HK-2 (cell line): ENCODE measurements around the gene MED12L.
"Not testable (repeated sequence)": the region's sequence is repeated elsewhere in the genome, so short reads cannot be mapped to it uniquely, and the experiment has no call there.

ENCODE experiments used
- DNase-seq: peaks from one replicate; pipeline ENCODE4 v3.0.0-alpha.2; 2018; ENCODE audit not compliant: unreplicated experiment

Gene MED12L, protein sequence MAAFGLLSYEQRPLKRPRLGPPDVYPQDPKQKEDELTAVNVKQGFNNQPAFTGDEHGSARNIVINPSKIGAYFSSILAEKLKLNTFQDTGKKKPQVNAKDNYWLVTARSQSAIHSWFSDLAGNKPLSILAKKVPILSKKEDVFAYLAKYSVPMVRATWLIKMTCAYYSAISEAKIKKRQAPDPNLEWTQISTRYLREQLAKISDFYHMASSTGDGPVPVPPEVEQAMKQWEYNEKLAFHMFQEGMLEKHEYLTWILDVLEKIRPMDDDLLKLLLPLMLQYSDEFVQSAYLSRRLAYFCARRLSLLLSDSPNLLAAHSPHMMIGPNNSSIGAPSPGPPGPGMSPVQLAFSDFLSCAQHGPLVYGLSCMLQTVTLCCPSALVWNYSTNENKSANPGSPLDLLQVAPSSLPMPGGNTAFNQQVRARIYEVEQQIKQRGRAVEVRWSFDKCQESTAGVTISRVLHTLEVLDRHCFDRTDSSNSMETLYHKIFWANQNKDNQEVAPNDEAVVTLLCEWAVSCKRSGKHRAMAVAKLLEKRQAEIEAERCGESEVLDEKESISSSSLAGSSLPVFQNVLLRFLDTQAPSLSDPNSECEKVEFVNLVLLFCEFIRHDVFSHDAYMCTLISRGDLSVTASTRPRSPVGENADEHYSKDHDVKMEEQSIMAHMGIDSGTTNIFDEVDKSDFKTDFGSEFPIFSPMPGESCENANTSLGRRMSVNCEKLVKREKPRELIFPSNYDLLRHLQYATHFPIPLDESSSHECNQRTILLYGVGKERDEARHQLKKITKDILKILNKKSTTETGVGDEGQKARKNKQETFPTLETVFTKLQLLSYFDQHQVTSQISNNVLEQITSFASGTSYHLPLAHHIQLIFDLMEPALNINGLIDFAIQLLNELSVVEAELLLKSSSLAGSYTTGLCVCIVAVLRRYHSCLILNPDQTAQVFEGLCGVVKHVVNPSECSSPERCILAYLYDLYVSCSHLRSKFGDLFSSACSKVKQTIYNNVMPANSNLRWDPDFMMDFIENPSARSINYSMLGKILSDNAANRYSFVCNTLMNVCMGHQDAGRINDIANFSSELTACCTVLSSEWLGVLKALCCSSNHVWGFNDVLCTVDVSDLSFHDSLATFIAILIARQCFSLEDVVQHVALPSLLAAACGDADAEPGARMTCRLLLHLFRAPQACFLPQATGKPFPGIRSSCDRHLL (N-terminal part only)

DNA sequence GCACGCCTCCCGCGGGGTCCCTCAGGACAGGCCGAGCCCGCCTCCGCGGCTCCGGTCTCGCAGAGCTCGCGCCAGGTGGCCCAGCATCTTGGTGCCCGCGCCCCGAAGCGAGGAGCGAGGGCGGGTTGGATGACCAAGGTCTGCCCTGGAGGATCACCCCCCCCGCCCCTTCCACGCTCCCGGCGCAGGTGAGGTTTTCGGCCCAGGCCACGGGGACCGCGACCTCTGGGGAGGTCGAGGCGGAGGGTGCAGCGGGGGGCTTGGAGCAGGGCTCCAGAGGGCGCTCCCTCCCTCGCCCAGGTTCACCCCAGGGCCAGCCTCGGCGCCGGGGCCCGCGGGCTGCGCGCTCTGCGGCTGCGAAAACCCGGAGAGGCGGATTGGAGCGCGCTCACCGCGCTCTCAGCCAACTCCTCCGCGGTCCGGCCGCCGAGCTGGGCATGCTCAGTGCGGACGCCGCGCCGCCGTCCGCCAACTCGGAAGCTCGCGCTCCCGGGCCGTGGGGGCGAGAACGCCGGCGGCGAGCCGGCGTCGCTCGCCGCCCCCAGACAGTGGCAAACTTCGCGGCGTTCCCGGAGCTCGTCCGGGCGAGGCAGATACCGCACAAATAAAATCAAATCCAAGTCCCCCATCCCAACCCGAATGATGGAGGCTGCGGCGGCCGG is at the start of gene MED12L:
TSS of gene MED12L (plus strand) at position 438 of the 662 bp plus-strand sequence. CDS start 1,263 bp downstream, outside the sequence.
- peak; percentile 81 for DNase-seq

GRCh38 chr3:151037746-151038477 is 47.6 kb upstream of the MED12L start:
- peak; percentile 78 for DNase-seq

- no peak for DNase-seq
These were observed 40.8 kb upstream of the MED12L start for GRCh38 chr3:151044706-151045105.

GRCh38 chr3:151047636-151048035 is 37.8 kb upstream of the MED12L start:
- no peak for DNase-seq

DNA sequence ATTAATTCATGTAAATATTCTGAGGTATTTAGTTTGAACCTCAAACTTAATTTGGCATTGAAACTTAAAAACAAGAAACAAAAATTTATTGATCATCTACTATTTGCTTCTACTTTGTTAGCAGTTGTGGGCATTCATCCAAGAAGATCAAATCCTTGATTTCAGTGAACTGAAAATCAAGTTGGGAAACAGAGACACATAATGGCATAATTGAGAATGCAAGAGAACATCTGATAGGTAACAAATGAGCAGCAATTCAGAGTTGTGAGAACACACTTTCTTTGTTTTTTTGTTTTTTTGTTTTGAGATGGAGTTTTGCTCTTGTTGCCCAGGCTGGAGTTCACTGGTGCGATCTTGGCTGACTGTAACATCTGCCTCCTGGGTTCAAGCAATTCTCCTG is 33.9 kb upstream of the MED12L start:
- no peak for DNase-seq

- DNase-seq = no peak
These were observed 33.1 kb upstream of the MED12L start for GRCh38 chr3:151052346-151052745.

- no peak for DNase-seq
These were observed 32.7 kb upstream of the MED12L start for GRCh38 chr3:151052756-151053155.

DNA sequence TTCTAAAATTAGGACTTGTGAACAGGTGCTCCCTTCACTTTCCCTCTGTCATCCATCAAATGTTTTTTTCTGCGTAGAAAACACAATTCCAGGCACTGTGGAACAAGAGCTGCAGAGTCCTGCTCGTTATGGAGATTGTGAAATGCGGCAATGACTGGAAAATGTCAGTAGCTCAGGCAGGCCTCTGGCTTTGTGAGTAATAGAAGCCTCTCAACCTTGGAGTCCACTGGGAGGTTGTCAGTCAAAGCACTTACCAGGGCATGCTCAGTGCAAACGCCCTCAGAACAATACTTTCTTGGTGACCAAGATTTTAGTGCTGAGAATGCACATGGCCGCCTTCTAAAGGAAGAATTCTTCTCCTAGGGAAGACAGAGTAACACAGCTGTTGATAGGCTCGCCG is 26.7 kb upstream of the MED12L start:
- no peak for DNase-seq

DNA sequence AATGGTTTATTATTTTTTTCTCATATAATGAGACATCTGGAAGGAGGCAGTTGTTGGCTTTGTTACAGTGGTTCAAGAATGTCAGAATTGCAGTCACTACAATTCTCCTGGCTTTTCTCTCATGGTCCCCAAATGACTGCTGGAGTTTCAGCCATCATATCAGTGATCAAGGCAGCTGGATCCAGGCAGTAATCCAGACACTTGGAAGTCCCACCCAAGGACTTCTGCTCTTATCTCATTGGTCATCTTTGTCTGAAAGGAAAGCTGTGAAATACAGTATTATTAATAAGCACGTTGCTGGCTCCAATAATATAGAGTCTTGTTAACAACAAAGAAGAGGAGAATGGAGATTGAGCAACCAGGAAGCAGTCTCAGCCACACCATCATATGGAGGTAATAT is 22.9 kb upstream of the MED12L start:
- DNase-seq = no peak

DNA sequence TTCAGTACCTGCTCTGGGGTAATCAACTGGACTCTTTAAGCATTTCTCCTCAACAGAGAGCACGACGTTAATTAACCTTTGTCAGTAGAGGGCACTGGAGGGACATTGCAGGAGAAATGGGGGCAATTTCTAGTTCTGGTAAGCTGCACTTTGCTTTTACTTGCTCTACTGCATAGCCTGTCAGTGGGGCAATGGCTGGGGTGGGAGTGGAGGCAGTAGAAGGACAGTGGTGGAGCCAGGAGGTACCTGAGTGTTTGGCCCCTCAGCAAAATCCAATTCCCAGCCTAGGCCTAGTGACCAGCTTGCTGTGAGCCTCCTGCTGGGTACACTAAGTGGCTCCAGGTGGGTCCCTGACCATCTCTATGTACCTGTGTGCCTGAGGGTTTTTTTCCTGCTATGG is 18.3 kb upstream of the MED12L start:
- no peak for DNase-seq

DNA sequence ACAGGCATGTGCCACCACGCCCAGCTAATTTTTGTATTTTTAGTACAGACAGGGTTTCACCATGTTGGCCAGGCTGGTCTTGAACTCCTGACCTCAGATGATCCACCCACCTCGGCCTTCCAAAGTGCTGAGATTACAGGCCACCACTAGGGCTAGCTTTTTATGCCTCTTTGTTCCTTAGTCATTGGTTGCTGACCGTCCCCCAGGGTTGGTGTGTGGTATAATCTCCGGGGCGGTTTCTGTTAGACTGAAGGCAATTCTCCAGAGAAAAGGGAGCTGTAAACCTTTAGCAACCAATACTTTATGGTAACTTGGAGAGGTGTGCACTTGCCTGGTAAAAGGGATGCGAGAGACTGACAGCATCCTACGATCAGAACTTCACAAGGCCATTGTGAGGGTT is 12.6 kb upstream of the MED12L start:
- not testable (repeated sequence) for DNase-seq

GRCh38 chr3:151074256-151074655 is 11.2 kb upstream of the MED12L start:
- no peak for DNase-seq

- no peak for DNase-seq
These were observed 9.4 kb upstream of the MED12L start for GRCh38 chr3:151075869-151076562.

GRCh38 chr3:151076626-151077025 is 8.8 kb upstream of the MED12L start:
- no peak for DNase-seq

GRCh38 chr3:151081082-151081481 is 4.4 kb upstream of the MED12L start:
- DNase-seq = not testable (repeated sequence)

DNA sequence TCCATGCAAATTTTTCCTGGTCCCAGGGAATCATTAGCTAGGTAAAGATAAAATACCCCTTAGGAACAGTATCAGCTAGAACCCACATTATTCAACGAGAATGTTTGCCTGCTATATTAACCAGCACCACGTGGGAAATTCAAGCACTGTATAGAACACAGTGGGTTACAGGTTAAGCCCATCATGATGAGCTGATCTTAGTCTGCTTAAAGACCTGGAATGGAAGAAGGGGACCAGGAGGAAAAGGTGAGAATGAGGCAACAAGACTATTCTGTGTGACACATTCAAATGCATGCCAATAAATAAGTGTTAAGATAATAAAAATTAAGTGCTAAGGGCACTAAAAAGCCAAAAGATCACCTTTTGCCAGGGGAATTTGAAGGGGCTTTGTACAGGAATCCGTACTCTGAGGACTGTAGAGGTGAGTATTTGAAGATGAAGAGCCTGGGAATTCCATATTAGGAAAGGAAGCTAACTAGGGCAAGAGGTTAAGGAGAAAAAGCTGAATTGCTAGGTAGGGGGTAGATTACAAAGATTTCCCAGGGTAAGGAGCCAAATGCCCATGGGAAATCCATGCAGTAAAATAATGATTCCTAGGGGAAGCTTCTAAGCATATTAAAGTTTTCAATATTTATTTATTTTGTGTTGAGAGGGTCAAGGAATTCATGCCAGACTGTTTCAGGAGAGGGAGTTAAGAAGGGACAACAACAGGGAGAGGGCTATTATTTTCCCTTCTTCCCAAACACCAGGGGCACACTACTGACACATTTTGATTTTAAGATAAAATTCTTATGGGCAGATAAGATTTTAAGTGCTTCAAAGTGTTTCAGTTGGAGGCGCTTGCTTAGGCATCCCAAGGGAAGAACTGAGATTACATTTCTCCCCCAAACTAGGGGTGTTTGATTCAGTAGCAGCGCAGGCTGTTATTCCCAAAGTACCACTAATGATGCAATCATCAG is 2.3 kb upstream of the MED12L start:
- DNase-seq = no peak

DNA sequence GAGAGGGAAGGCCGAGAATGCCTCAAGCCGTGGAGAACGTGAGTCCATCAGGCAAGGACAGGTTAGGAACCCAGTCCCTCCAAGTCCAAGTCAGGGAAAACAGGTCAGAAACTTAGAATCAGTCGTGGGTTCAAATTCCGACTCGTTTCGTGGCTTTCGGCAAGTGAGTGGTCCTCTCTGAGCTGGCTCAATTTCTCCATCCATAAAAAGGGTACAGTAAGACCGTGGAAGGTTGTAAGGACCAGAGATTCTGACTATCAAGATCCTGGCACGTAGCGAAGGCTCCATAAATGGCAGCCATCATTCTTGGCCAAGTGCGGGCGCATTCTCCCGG is 604 bp upstream of the MED12L start:
- no peak for DNase-seq

DNA sequence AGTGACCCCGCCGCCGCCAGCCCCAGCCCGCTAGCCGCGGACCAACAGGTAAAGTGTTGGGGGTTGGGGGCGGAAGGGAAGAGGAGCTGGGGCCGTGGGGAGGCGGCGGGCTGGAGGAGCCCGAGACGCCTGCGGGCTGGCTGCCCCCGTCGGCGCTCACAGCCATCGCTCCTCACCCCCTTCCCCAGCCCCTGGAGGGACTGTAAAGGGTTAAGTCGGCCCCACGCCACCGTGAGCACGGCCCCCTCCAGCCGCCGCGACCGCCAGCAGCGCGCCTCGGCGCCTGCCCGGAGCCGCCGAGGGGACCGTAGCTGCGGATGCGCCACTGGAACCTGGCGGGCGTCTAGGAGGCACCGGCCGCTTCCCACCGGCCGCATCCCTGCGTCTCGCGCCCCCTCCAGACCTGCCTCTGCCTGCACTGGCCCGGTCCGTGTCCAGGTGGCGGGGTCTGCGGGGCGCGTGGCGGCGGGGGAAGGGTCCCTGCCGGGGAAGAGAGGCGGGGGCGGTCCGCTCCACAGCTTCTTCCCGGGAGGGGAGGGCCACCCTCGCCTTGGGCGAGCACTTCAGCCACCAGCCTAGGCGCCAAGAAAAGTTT is 522 bp downstream of the MED12L start:
- DNase-seq = peak; percentile 47
